ENCODE data around the gene IFIT3.

IFIT3 gene

GRCh38 chr10:89362929-89363328, 35.1 kb downstream of the IFIT3 start:
- no peak for DNase-seq

- no peak for DNase-seq
Observed at GRCh38 chr10:89363729-89364442, 36.1 kb downstream of the IFIT3 start.

GRCh38 chr10:89364531-89364930, 36.7 kb downstream of the IFIT3 start:
- DNase-seq = no peak

- no peak for DNase-seq
Observed at GRCh38 chr10:89367529-89367928, 39.7 kb downstream of the IFIT3 start.

- DNase-seq = no peak
Observed at GRCh38 chr10:89368129-89368528, 40.3 kb downstream of the IFIT3 start.

GRCh38 chr10:89369156-89370105, 41.6 kb downstream of the IFIT3 start:
- DNase-seq = no peak

GRCh38 chr10:89371079-89371478, 43.3 kb downstream of the IFIT3 start:
- DNase-seq = no peak

- no peak for DNase-seq
Observed at GRCh38 chr10:89371987-89372386, 44.2 kb downstream of the IFIT3 start.

- no peak for DNase-seq
Observed at GRCh38 chr10:89373916-89374711, 46.3 kb downstream of the IFIT3 start.

- no peak for DNase-seq
Observed at GRCh38 chr10:89374713-89375141, 46.9 kb downstream of the IFIT3 start.

GRCh38 chr10:89377705-89378637, 50.2 kb downstream of the IFIT3 start, which contains the start of gene IFIT1B:
TSS of gene IFIT1B (plus strand) at chr10:89378056. CDS start at chr10:89378136, 80 bp downstream.
- DNase-seq = no peak

GRCh38 chr10:89379103-89379502, 51.3 kb downstream of the IFIT3 start:
- no peak for DNase-seq

GRCh38 chr10:89382757-89383156, 55.0 kb downstream of the IFIT3 start:
- no peak for DNase-seq

- DNase-seq = no peak
Observed at GRCh38 chr10:89384474-89385340, 56.9 kb downstream of the IFIT3 start.

- no peak for DNase-seq
Observed at GRCh38 chr10:89388806-89389205, 61.0 kb downstream of the IFIT3 start.

GRCh38 chr10:89389254-89389653, 61.5 kb downstream of the IFIT3 start:
- no peak for DNase-seq
